Activated T-cell treated with anti-CD3 and anti-CD28 coated beads, Interleukin-2, amount 50 U/mL, for 24 hours (primary cell): ENCODE results near the gene ANKS3.

ENCODE experiments used
- DNase-seq: peaks from one replicate; pipeline ENCODE4 v3.0.0-alpha.2; 2020
- H3K27ac Mint-ChIP-seq: 2 replicates; pipeline ENCODE4 v1.8.0; 2020; ENCODE audit warnings: mild to moderate bottlenecking, mixed read lengths
- H3K27me3 Mint-ChIP-seq: 2 replicates; pipeline ENCODE4 v1.8.0; 2020; ENCODE audit warnings: mixed read lengths
- H3K36me3 Mint-ChIP-seq: 2 replicates; pipeline ENCODE4 v1.8.0; 2020; ENCODE audit warnings: low read depth, mixed read lengths
- H3K4me1 Mint-ChIP-seq: 2 replicates; pipeline ENCODE4 v1.8.0; 2020; ENCODE audit warnings: low read depth, mixed read lengths
- H3K4me3 Mint-ChIP-seq: 2 replicates; pipeline ENCODE4 v1.8.0; 2020; ENCODE audit warnings: mild to moderate bottlenecking, moderate library complexity, mixed read lengths
- H3K9me3 Mint-ChIP-seq: 2 replicates; pipeline ENCODE4 v1.8.0; 2020; ENCODE audit warnings: mixed read lengths

The ANKS3 gene

GRCh38 chr16:4689864-4690704, 44.0 kb downstream of the ANKS3 start:
- H3K4me1 Mint-ChIP-seq, result peaks cover 14% of the 10 kb centered on the region
- H3K27me3 Mint-ChIP-seq, result no peaks in the 10 kb centered on the region
- no peaks in the 10 kb centered on the region for H3K9me3 Mint-ChIP-seq
- H3K36me3 Mint-ChIP-seq, result peaks cover 41% of the 10 kb centered on the region
- DNase-seq, result no peak
- peak overlapping the region; percentile 33 for H3K27ac Mint-ChIP-seq
- H3K4me3 Mint-ChIP-seq, result no peak overlapping the region

GRCh38 chr16:4689091-4689671, 44.9 kb downstream of the ANKS3 start:
- H3K27me3 Mint-ChIP-seq, result no peaks in the 10 kb centered on the region
- peaks cover 10% of the 10 kb centered on the region for H3K4me1 Mint-ChIP-seq
- no peak overlapping the region for H3K27ac Mint-ChIP-seq

GRCh38 chr16:4688674-4689045, 45.4 kb downstream of the ANKS3 start:
- Mint-ChIP-seq H3K27me3 (no peaks in the 10 kb centered on the region), H3K4me1 (peaks cover 10% of the 10 kb centered on the region), H3K4me3 (no peak overlapping the region), H3K27ac (no peak overlapping the region), H3K9me3 (no peaks in the 10 kb centered on the region), H3K36me3 (peaks cover 48% of the 10 kb centered on the region)
- no peak for DNase-seq

More at GRCh38 chr16:4689091-4689671, 44.9 kb downstream of the ANKS3 start:
- H3K36me3 Mint-ChIP-seq, result peaks cover 47% of the 10 kb centered on the region
- H3K9me3 Mint-ChIP-seq, result no peaks in the 10 kb centered on the region
- no peak for DNase-seq
- no peak overlapping the region for H3K4me3 Mint-ChIP-seq

GRCh38 chr16:4687946-4688673, 46.0 kb downstream of the ANKS3 start:
- H3K4me1 Mint-ChIP-seq, result peaks cover 8% of the 10 kb centered on the region
- no peaks in the 10 kb centered on the region for H3K27me3 Mint-ChIP-seq
- peak overlapping the region; percentile 37 for H3K27ac Mint-ChIP-seq
- no peak overlapping the region for H3K4me3 Mint-ChIP-seq
- DNase-seq, result no peak
- H3K9me3 Mint-ChIP-seq, result no peaks in the 10 kb centered on the region
- peaks cover 52% of the 10 kb centered on the region for H3K36me3 Mint-ChIP-seq

- Mint-ChIP-seq H3K4me3 (no peak overlapping the region), H3K9me3 (no peaks in the 10 kb centered on the region), H3K36me3 (peaks cover 54% of the 10 kb centered on the region), H3K27ac (peak overlapping the region; percentile 37), H3K27me3 (no peaks in the 10 kb centered on the region), H3K4me1 (peaks cover 5% of the 10 kb centered on the region)
- DNase-seq, result no peak
Observed at GRCh38 chr16:4687416-4687815, 46.7 kb downstream of the ANKS3 start.

GRCh38 chr16:4686497-4687210, 47.4 kb downstream of the ANKS3 start:
- no peaks in the 10 kb centered on the region for H3K9me3 Mint-ChIP-seq
- no peak overlapping the region for H3K27ac Mint-ChIP-seq
- H3K4me1 Mint-ChIP-seq, result peaks cover 4% of the 10 kb centered on the region
- H3K36me3 Mint-ChIP-seq, result peaks cover 61% of the 10 kb centered on the region
- DNase-seq, result no peak
- H3K27me3 Mint-ChIP-seq, result no peaks in the 10 kb centered on the region
- H3K4me3 Mint-ChIP-seq, result no peak overlapping the region

- no peaks in the 10 kb centered on the region for H3K27me3 Mint-ChIP-seq
- no peak overlapping the region for H3K4me3 Mint-ChIP-seq
- H3K36me3 Mint-ChIP-seq, result peaks cover 64% of the 10 kb centered on the region
- no peaks in the 10 kb centered on the region for H3K9me3 Mint-ChIP-seq
- peaks cover 8% of the 10 kb centered on the region for H3K4me1 Mint-ChIP-seq
- DNase-seq, result no peak
- H3K27ac Mint-ChIP-seq, result peak overlapping the region; percentile 40
Observed at GRCh38 chr16:4685776-4686496, 48.1 kb downstream of the ANKS3 start.

- DNase-seq, result no peak
- no peaks in the 10 kb centered on the region for H3K27me3 Mint-ChIP-seq
- H3K9me3 Mint-ChIP-seq, result no peaks in the 10 kb centered on the region
- peaks cover 9% of the 10 kb centered on the region for H3K4me1 Mint-ChIP-seq
- no peak overlapping the region for H3K4me3 Mint-ChIP-seq
- H3K27ac Mint-ChIP-seq, result no peak overlapping the region
- H3K36me3 Mint-ChIP-seq, result peaks cover 67% of the 10 kb centered on the region
Observed at GRCh38 chr16:4685292-4685691, 48.8 kb downstream of the ANKS3 start.

- Mint-ChIP-seq H3K4me3 (no peak overlapping the region), H3K27ac (peak overlapping the region; percentile 41), H3K9me3 (no peaks in the 10 kb centered on the region), H3K27me3 (no peaks in the 10 kb centered on the region), H3K36me3 (peaks cover 69% of the 10 kb centered on the region), H3K4me1 (peaks cover 9% of the 10 kb centered on the region)
- no peak for DNase-seq
Observed at GRCh38 chr16:4684763-4685162, 49.3 kb downstream of the ANKS3 start.

- no peak overlapping the region for H3K27ac Mint-ChIP-seq
- peaks cover 74% of the 10 kb centered on the region for H3K36me3 Mint-ChIP-seq
- H3K4me1 Mint-ChIP-seq, result peaks cover 9% of the 10 kb centered on the region
- no peak for DNase-seq
- H3K4me3 Mint-ChIP-seq, result no peak overlapping the region
- no peaks in the 10 kb centered on the region for H3K9me3 Mint-ChIP-seq
- H3K27me3 Mint-ChIP-seq, result no peaks in the 10 kb centered on the region
Observed at GRCh38 chr16:4684058-4684715, 49.9 kb downstream of the ANKS3 start.

GRCh38 chr16:4683255-4684057, 50.6 kb downstream of the ANKS3 start:
- no peak overlapping the region for H3K27ac Mint-ChIP-seq
- H3K4me1 Mint-ChIP-seq, result peaks cover 9% of the 10 kb centered on the region

GRCh38 chr16:4682616-4683254, 51.3 kb downstream of the ANKS3 start:
- peaks cover 15% of the 10 kb centered on the region for H3K4me1 Mint-ChIP-seq
- DNase-seq, result peak; percentile 61
- H3K4me3 Mint-ChIP-seq, result no peak overlapping the region
- no peaks in the 10 kb centered on the region for H3K9me3 Mint-ChIP-seq
- peaks cover 73% of the 10 kb centered on the region for H3K36me3 Mint-ChIP-seq
- H3K27me3 Mint-ChIP-seq, result no peaks in the 10 kb centered on the region
- H3K27ac Mint-ChIP-seq, result no peak overlapping the region

More at GRCh38 chr16:4683255-4684057, 50.6 kb downstream of the ANKS3 start:
- H3K4me3 Mint-ChIP-seq, result no peak overlapping the region
- no peaks in the 10 kb centered on the region for H3K27me3 Mint-ChIP-seq
- H3K9me3 Mint-ChIP-seq, result no peaks in the 10 kb centered on the region
- peaks cover 75% of the 10 kb centered on the region for H3K36me3 Mint-ChIP-seq
- no peak for DNase-seq
